Neural cell (in vitro differentiated cells): ENCODE measurements around the gene NDUFAF3.

Experiments
- EZH2 ChIP-seq: fragments of 200-600, 300-800 bp; shearing (Covaris generic), sonication (generic); IDR thresholded peaks from 2 replicates; pipeline ENCODE4 v1.6.1; 2014; ENCODE audit warnings: antibody characterized with exemption, low read length, borderline replicate concordance, mild to moderate bottlenecking; ENCODE audit not compliant: insufficient read depth, poor library complexity, severe bottlenecking
- MXI1 ChIP-seq: fragments of 450-650 bp; conservative IDR thresholded peaks from 2 replicates; pipeline ENCODE4 v1.6.1; 2014; ENCODE audit warnings: antibody characterized with exemption, mild to moderate bottlenecking; ENCODE audit not compliant: poor library complexity, severe bottlenecking
- TF ChIP-seq, protein P1 (sequence below): fragments of 450-650 bp; IDR thresholded peaks from 2 replicates; pipeline ENCODE4 v1.5.1; 2014; ENCODE audit warnings: antibody characterized with exemption, mild to moderate bottlenecking, moderate library complexity; ENCODE audit not compliant: poor library complexity, severe bottlenecking

DNA sequence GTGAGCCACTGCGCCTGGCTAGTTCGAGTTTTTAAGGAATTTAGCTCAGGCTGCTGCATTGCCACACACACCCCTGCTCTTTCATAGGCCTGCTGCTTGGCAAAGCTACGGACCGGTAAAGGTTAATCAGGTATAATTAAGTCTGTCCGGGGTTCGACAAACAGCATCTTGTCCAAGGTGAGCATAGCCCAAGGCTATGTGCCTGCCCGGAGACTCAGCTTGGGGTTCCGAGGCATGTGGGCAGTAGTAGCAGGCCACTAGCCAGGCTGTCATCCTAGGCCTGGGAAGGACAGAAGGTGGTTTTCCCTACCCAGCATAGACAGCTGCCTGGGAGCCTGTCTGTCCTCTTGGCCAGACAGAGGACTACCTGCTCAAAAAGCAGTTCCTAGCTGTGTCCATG is 25.3 kb upstream of the NDUFAF3 start:
- TF ChIP-seq EZH2 (no peak), MXI1 (no peak)
- TF ChIP-seq, protein P1, sequence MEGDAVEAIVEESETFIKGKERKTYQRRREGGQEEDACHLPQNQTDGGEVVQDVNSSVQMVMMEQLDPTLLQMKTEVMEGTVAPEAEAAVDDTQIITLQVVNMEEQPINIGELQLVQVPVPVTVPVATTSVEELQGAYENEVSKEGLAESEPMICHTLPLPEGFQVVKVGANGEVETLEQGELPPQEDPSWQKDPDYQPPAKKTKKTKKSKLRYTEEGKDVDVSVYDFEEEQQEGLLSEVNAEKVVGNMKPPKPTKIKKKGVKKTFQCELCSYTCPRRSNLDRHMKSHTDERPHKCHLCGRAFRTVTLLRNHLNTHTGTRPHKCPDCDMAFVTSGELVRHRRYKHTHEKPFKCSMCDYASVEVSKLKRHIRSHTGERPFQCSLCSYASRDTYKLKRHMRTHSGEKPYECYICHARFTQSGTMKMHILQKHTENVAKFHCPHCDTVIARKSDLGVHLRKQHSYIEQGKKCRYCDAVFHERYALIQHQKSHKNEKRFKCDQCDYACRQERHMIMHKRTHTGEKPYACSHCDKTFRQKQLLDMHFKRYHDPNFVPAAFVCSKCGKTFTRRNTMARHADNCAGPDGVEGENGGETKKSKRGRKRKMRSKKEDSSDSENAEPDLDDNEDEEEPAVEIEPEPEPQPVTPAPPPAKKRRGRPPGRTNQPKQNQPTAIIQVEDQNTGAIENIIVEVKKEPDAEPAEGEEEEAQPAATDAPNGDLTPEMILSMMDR, result no peak
